Astrocyte (in vitro differentiated cells and primary cell): ENCODE results near the gene CXCL8. TPM values are rescaled to one million over a fixed set of nuclear protein-coding genes. Genes with fewer than 3 reads are reported as not detected.
"Not testable (repeated sequence)": the region's sequence is repeated elsewhere in the genome, so short reads cannot be mapped to it uniquely, and the experiment has no call there.

Experiments
- DNase-seq: peaks from one replicate; pipeline ENCODE4 v3.0.0-alpha.2; 2010; ENCODE audit warnings: low read depth
- FAIRE-seq: peaks from 2 replicates; lab custom pipeline; 2011; peaks lifted over from hg19 to GRCh38; lab: Jason Lieb, UNC
- H2AFZ ChIP-seq: 2 replicates; pipeline ENCODE4 v1.6.0; 2012; ENCODE audit warnings: low read depth, low read length, inconsistent platforms
- H3K27ac ChIP-seq: 2 replicates; pipeline ENCODE4 v1.5.1; 2011; ENCODE audit warnings: low read depth, low read length, inconsistent platforms
- H3K27me3 ChIP-seq: 2 replicates; pipeline ENCODE4 v1.6.0; 2011; ENCODE audit warnings: low read length, inconsistent platforms; ENCODE audit not compliant: insufficient read depth
- H3K36me3 ChIP-seq: 2 replicates; pipeline ENCODE4 v1.5.1; 2011; ENCODE audit warnings: low read length, inconsistent platforms; ENCODE audit not compliant: insufficient read depth
- H3K4me1 ChIP-seq: 2 replicates; pipeline ENCODE4 v1.5.1; 2011; ENCODE audit warnings: low read length, inconsistent platforms; ENCODE audit not compliant: insufficient read depth
- H3K4me2 ChIP-seq: 2 replicates; pipeline ENCODE4 v1.6.0; 2012; ENCODE audit warnings: low read length, inconsistent platforms
- H3K4me3 ChIP-seq: 2 replicates; pipeline ENCODE4 v1.5.1; 2011; ENCODE audit warnings: low read depth, mild to moderate bottlenecking, low read length, inconsistent platforms; ENCODE audit not compliant: insufficient read depth
- H3K79me2 ChIP-seq: 2 replicates; pipeline ENCODE4 v1.6.0; 2012; ENCODE audit warnings: mild to moderate bottlenecking, low read length, inconsistent platforms; ENCODE audit not compliant: insufficient read depth
- H3K9ac ChIP-seq: 2 replicates; pipeline ENCODE4 v1.6.0; 2012; ENCODE audit warnings: mild to moderate bottlenecking, low read length, inconsistent platforms
- H3K9me3 ChIP-seq: 2 replicates; pipeline ENCODE4 v1.5.1; 2012; ENCODE audit warnings: low read depth, mild to moderate bottlenecking, low read length, inconsistent platforms; ENCODE audit not compliant: insufficient read depth
- H4K20me1 ChIP-seq: 2 replicates; pipeline ENCODE4 v1.6.0; 2012; ENCODE audit warnings: low read length, inconsistent platforms; ENCODE audit not compliant: insufficient read depth
- H3K27ac Mint-ChIP-seq: one replicate; pipeline ENCODE4 v1.8.0; 2021; ENCODE audit warnings: mild to moderate bottlenecking, mixed read lengths; ENCODE audit not compliant: unreplicated experiment
- H3K27me3 Mint-ChIP-seq: one replicate; pipeline ENCODE4 v1.8.0; 2021; ENCODE audit warnings: low read depth, mixed read lengths; ENCODE audit not compliant: unreplicated experiment
- H3K36me3 Mint-ChIP-seq: one replicate; pipeline ENCODE4 v1.8.0; 2021; ENCODE audit warnings: low read depth, mixed read lengths; ENCODE audit not compliant: unreplicated experiment
- H3K4me1 Mint-ChIP-seq: one replicate; pipeline ENCODE4 v1.8.0; 2021; ENCODE audit warnings: low read depth, mixed read lengths; ENCODE audit not compliant: unreplicated experiment
- H3K4me3 Mint-ChIP-seq: one replicate; pipeline ENCODE4 v1.8.0; 2021; ENCODE audit warnings: mild to moderate bottlenecking, moderate library complexity, mixed read lengths; ENCODE audit not compliant: unreplicated experiment
- H3K9me3 Mint-ChIP-seq: one replicate; pipeline ENCODE4 v1.8.0; 2021; ENCODE audit warnings: mild to moderate bottlenecking, mixed read lengths; ENCODE audit not compliant: unreplicated experiment
- CTCF ChIP-seq: IDR thresholded peaks from 2 replicates; pipeline ENCODE4 v1.5.1; 2011; ENCODE audit warnings: low read depth, mild to moderate bottlenecking, inconsistent platforms, low read length, moderate library complexity; ENCODE audit not compliant: insufficient read depth
- EZH2 ChIP-seq: IDR thresholded peaks from 2 replicates; pipeline ENCODE4 v1.6.1; 2012; ENCODE audit warnings: mild to moderate bottlenecking, low read length, inconsistent platforms; ENCODE audit not compliant: insufficient read depth
- total RNA-seq: library from RNA; stranded (reverse); gene quantifications from 2 replicates; pipeline ENCODE4 v1.2.1, GENCODE V29; 2021

Gene CXCL8
- total RNA-seq, 1 donor from 2014 or later, result 1.5 TPM

- TF ChIP-seq EZH2, result no peak
- no peak for TF ChIP-seq CTCF
- Histone ChIP-seq H3K4me3 (no peak overlapping the region), H3K36me3 (no peaks in the 10 kb centered on the region), H3K27me3 (no peaks in the 10 kb centered on the region), H3K27ac (no peak overlapping the region), H3K9ac (no peak overlapping the region), H3K4me1 (no peaks in the 10 kb centered on the region), H3K4me2 (no peak overlapping the region), H3K9me3 (no peaks in the 10 kb centered on the region), H4K20me1 (no peaks in the 10 kb centered on the region), H3K79me2 (no peaks in the 10 kb centered on the region), H2AFZ (no peak overlapping the region)
- no peak for DNase-seq
- H3K36me3 Mint-ChIP-seq, result no peaks in the 10 kb centered on the region
- peaks cover 2% of the 10 kb centered on the region for H3K9me3 Mint-ChIP-seq
- no peaks in the 10 kb centered on the region for H3K4me1 Mint-ChIP-seq
- H3K4me3 Mint-ChIP-seq, result no peak overlapping the region
- H3K27me3 Mint-ChIP-seq, result peaks cover 5% of the 10 kb centered on the region
- no peak overlapping the region for H3K27ac Mint-ChIP-seq
- FAIRE-seq, result no peak
These were observed 24.9 kb downstream of the CXCL8 start for GRCh38 chr4:73765296-73765695.

- Histone ChIP-seq H3K4me3 (no peak overlapping the region), H3K4me2 (no peak overlapping the region), H3K27ac (no peak overlapping the region), H3K9me3 (no peaks in the 10 kb centered on the region), H2AFZ (no peak overlapping the region), H3K79me2 (no peaks in the 10 kb centered on the region), H3K27me3 (no peaks in the 10 kb centered on the region), H3K4me1 (peaks cover 3% of the 10 kb centered on the region), H3K9ac (no peak overlapping the region), H4K20me1 (no peaks in the 10 kb centered on the region), H3K36me3 (no peaks in the 10 kb centered on the region)
- no peak overlapping the region for H3K4me3 Mint-ChIP-seq
- no peaks in the 10 kb centered on the region for H3K4me1 Mint-ChIP-seq
- H3K27me3 Mint-ChIP-seq, result peaks cover 4% of the 10 kb centered on the region
- H3K36me3 Mint-ChIP-seq, result no peaks in the 10 kb centered on the region
- TF ChIP-seq EZH2, result no peak
- TF ChIP-seq CTCF, result no peak
- FAIRE-seq (no peak), DNase-seq (no peak)
- H3K27ac Mint-ChIP-seq, result no peak overlapping the region
- no peaks in the 10 kb centered on the region for H3K9me3 Mint-ChIP-seq
These were observed 30.5 kb downstream of the CXCL8 start for GRCh38 chr4:73770917-73771316.

GRCh38 chr4:73772363-73772762 lies 32.0 kb downstream of the CXCL8 start:
- Mint-ChIP-seq H3K36me3 (no peaks in the 10 kb centered on the region), H3K27me3 (peaks cover 4% of the 10 kb centered on the region), H3K9me3 (no peaks in the 10 kb centered on the region), H3K27ac (no peak overlapping the region), H3K4me1 (peaks cover 5% of the 10 kb centered on the region), H3K4me3 (no peak overlapping the region)
- H3K27ac ChIP-seq, result no peak overlapping the region
- no peaks in the 10 kb centered on the region for H3K9me3 ChIP-seq
- H3K36me3 ChIP-seq, result no peaks in the 10 kb centered on the region
- H3K27me3 ChIP-seq, result no peaks in the 10 kb centered on the region
- H3K79me2 ChIP-seq, result no peaks in the 10 kb centered on the region
- TF ChIP-seq CTCF (no peak), EZH2 (no peak)
- H2AFZ ChIP-seq, result no peak overlapping the region
- no peak overlapping the region for H3K9ac ChIP-seq
- FAIRE-seq (no peak), DNase-seq (no peak)
- H4K20me1 ChIP-seq, result no peaks in the 10 kb centered on the region
- H3K4me1 ChIP-seq, result peaks cover 13% of the 10 kb centered on the region
- H3K4me3 ChIP-seq, result no peak overlapping the region
- H3K4me2 ChIP-seq, result no peak overlapping the region

- H3K27ac Mint-ChIP-seq, H4K20me1 ChIP-seq, H3K36me3 Mint-ChIP-seq, H3K4me1 Mint-ChIP-seq, H3K9me3 ChIP-seq, H3K27ac ChIP-seq, H3K9me3 Mint-ChIP-seq, H3K4me2 ChIP-seq, FAIRE-seq, H3K4me3 Mint-ChIP-seq, H3K27me3 Mint-ChIP-seq, H3K27me3 ChIP-seq, DNase-seq, H3K4me3 ChIP-seq, H3K9ac ChIP-seq, H2AFZ ChIP-seq, H3K36me3 ChIP-seq, H3K79me2 ChIP-seq: not testable (repeated sequence)
- peaks cover 13% of the 10 kb centered on the region for H3K4me1 ChIP-seq
These were observed 34.0 kb downstream of the CXCL8 start for GRCh38 chr4:73774406-73774805.
